GM18873 (cell line): ENCODE results near the gene DNAJB12.
"Not testable (repeated sequence)": the region's sequence is repeated elsewhere in the genome, so short reads cannot be mapped to it uniquely, and the experiment has no call there.

ENCODE experiments used
- ATAC-seq: cut with Tn5 transposase; IDR thresholded peaks from one replicate; pipeline ENCODE4 v1.9.1; 2021; ENCODE audit warnings: mild to moderate bottlenecking, moderate library complexity, moderate number of reproducible peaks; ENCODE audit not compliant: unreplicated experiment, low FRiP score

DNAJB12 gene

GRCh38 chr10:72355214-72355555 is 466 bp upstream of the DNAJB12 start:
- ATAC-seq: no peak

- ATAC-seq: no peak
Measured at GRCh38 chr10:72353965-72354355, 759 bp downstream of the DNAJB12 start.

GRCh38 chr10:72353028-72353964 is 1.4 kb downstream of the DNAJB12 start:
- no peak for ATAC-seq

GRCh38 chr10:72351479-72351878 is 3.2 kb downstream of the DNAJB12 start:
- ATAC-seq: no peak

- ATAC-seq: no peak
Measured at GRCh38 chr10:72349438-72349837, 5.3 kb downstream of the DNAJB12 start.

GRCh38 chr10:72348282-72348681 is 6.4 kb downstream of the DNAJB12 start:
- no peak for ATAC-seq

- not testable (repeated sequence) for ATAC-seq
Measured at GRCh38 chr10:72346117-72346516, 8.6 kb downstream of the DNAJB12 start.

GRCh38 chr10:72344932-72345331 is 9.8 kb downstream of the DNAJB12 start:
- no peak for ATAC-seq

GRCh38 chr10:72342911-72343310 is 11.8 kb downstream of the DNAJB12 start:
- ATAC-seq: no peak

GRCh38 chr10:72340510-72341261 is 14.0 kb downstream of the DNAJB12 start:
- ATAC-seq: no peak

GRCh38 chr10:72338180-72338579 is 16.5 kb downstream of the DNAJB12 start:
- ATAC-seq: no peak

GRCh38 chr10:72337722-72338121 is 17.0 kb downstream of the DNAJB12 start:
- no peak for ATAC-seq

GRCh38 chr10:72337039-72337629 is 17.6 kb downstream of the DNAJB12 start:
- no peak for ATAC-seq

GRCh38 chr10:72336259-72337038 is 18.3 kb downstream of the DNAJB12 start:
- ATAC-seq: no peak

- ATAC-seq: peak; percentile 31
Measured at GRCh38 chr10:72335394-72336258, 19.1 kb downstream of the DNAJB12 start.

- ATAC-seq: peak; percentile 60
Measured at GRCh38 chr10:72334825-72335393, 19.8 kb downstream of the DNAJB12 start.

GRCh38 chr10:72334196-72334824 is 20.4 kb downstream of the DNAJB12 start:
- ATAC-seq: no peak

GRCh38 chr10:72333112-72334015 is 21.4 kb downstream of the DNAJB12 start:
- no peak for ATAC-seq
